Measurements from ENCODE around the gene CABLES2.

Gene CABLES2

GRCh38 chr20:62368976-62369814, 37.9 kb downstream of the CABLES2 start:
- no peak for DNase-seq

GRCh38 chr20:62368392-62368975, 38.6 kb downstream of the CABLES2 start:
- DNase-seq, result no peak

DNA sequence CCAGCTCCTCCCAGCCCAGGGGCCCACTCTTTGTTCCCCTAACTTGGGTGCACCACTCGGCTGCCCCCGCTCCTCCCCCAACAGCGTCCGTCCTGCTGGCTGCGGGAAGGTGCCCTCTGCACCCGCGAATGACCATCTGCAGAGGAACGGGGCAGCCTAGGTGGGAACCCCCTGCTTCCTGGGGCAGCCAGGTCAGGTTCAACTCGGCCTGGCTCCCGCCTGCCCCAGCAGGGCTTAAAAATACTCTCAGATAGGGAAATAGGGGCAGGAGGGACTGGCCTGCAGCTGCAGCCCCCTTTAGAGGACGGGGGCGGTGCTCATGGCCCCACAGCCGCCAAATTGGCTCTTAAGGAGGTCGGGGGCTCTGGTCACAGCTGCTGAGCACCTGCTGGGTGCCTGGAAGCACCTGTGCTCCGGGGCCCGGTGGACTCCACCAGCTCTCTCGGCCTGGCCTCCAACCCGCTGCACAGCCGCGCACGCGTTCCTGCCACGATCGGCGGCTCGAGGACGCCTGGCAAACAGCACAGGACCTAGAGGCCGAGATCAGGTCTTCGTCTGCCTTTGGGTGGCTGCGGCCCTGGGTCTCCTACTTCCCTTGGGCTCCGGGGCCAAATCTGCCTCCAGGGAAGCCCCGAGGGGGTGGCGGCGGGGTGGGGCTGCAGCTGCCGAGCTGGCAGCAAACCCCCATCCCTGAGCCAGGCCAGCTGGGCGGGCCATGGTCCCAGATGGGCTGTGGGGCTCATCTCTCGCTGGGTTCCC, 39.3 kb downstream of the CABLES2 start:
- DNase-seq, result peak; percentile 53

DNA sequence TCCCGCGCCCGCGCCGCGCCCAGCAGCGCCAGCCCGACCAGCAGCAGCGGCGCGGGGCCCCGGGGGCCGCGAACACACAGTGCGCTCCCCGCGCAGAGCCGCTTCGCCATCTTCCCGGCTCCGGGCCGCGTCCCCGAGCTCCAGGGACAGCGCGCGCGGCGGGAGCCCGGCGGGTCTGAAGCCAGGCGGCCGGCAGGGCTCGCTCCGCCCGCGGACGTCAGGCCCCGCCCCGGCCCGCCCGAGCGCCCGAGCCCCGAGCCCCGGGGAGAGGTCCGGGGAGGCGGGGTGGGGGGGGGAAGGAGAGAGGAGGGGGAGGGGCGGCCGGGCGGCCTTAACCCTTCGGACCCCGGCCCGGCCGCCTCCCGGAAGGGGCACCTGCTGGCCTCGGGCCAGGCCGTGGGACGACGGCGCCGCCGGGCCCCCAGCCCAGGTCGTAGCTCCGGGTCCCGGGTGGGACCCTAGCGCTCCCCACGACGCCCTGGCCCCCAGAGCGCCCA, 39.9 kb downstream of the CABLES2 start, which contains the start of gene LAMA5:
Gene LAMA5 (minus strand): TSS at position 177 of the 497 bp plus-strand sequence. CDS start 67 bp downstream, at position 110.
- no peak for DNase-seq

DNA sequence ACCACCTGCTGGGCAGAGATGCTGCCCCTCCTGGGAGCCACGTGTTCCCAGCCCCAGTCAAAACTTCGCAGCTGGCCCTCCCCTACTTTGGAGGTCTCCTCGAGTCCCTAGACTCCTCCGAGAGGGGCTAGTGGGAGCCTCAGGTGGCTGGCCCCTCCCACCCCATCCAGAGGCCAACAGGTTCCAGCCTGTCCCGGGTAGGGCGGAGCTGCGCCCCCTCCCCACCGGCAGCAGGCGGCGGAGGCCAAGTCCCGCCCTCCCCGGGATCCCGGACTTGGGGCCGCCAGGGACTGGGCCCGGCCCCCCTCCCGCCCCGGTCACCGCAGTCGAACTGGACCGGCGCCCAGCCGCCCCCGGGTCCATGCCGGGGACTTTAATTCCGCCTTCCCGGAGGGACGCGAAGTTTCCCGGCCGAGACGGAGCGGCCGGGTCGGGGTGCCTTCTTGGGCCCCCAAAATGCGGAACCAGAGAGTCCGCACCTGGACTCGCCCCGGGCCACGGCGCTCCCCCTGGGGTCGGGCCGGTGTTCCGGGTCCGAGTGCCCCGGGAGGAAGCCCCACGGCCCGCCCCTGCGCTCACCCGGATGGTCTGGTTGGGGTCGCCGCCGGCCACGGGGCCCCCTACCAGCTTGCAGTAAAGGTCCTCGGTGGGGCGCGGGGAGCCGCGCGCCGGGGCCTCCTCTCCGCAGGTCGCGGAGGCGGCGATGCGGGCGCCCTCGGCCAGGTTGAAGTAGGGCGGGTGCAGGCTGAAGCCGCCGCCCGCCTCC, 40.5 kb downstream of the CABLES2 start:
- DNase-seq, result no peak

- DNase-seq, result no peak
Observed at GRCh38 chr20:62365814-62366369, 41.2 kb downstream of the CABLES2 start.

- no peak for DNase-seq
Observed at GRCh38 chr20:62364911-62365736, 42.0 kb downstream of the CABLES2 start.

- no peak for DNase-seq
Observed at GRCh38 chr20:62363920-62364851, 42.9 kb downstream of the CABLES2 start.

- no peak for DNase-seq
Observed at GRCh38 chr20:62362991-62363919, 43.8 kb downstream of the CABLES2 start.

DNA sequence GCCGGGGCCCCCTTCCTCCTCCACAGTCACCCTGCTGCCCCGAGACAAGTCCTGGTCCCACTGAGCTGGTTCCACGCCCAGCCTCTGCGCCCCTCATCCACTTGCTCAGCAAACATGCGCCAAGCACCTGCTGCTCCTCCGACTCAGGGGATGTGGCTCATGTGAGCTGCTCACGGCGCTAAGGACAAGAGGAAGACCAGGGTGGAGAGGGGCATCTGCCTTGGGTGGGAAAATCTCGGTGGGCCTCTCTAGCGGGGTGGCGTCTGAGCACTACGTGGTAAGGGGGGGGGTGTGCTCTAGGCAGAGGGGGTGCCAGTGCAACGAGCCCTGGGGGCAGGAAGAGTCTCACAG, 44.5 kb downstream of the CABLES2 start:
- no peak for DNase-seq

- no peak for DNase-seq
Observed at GRCh38 chr20:62361799-62362589, 45.1 kb downstream of the CABLES2 start.

DNA sequence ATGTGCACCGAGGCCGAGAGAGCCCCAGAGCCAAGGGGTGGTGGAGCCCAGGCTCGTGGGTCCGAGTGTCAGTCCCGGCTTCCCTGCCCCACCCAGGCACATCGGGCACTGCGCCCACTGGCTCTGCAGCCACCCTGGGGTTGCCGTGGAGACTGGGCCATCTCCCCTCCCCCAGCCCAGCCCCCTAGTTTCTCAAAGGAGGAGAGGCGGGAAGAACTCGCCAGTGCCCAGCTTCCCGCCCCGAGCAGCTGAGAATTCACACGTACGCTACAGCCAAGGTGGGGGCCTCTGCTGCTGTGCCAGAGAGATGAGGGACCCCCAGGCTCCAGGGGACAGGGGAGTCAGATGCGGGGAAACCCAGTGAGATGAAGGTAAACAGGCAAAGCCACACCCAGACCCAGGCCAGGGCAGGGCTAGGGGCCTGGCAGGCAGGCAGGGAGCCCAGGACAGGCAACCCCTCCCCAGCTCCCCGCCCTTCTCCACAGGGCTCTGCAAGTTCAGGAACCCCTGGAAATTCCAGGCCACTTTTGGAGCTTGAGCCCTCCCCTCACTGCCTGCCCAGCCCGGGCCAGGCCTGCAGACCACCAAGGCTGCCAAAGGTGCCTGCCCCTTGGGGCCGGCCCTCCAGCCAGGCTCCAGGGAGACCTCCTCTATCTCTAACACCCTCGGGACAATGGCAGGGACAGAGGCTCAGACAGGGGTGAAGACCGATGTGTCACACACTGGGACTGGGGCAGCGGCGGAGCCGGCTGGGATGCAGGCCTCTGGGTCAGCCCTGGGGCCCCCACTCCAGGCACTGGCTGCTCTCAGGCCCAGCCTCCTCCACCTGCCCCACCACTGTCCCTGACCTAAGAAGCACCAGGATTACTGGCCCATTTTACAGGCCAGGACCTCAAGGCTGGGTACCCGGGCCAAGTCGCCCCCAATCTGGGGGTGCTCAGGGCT, 46.0 kb downstream of the CABLES2 start:
- no peak for DNase-seq

GRCh38 chr20:62359491-62360121, 47.5 kb downstream of the CABLES2 start:
- no peak for DNase-seq

GRCh38 chr20:62359043-62359490, 48.0 kb downstream of the CABLES2 start:
- DNase-seq, result no peak

DNA sequence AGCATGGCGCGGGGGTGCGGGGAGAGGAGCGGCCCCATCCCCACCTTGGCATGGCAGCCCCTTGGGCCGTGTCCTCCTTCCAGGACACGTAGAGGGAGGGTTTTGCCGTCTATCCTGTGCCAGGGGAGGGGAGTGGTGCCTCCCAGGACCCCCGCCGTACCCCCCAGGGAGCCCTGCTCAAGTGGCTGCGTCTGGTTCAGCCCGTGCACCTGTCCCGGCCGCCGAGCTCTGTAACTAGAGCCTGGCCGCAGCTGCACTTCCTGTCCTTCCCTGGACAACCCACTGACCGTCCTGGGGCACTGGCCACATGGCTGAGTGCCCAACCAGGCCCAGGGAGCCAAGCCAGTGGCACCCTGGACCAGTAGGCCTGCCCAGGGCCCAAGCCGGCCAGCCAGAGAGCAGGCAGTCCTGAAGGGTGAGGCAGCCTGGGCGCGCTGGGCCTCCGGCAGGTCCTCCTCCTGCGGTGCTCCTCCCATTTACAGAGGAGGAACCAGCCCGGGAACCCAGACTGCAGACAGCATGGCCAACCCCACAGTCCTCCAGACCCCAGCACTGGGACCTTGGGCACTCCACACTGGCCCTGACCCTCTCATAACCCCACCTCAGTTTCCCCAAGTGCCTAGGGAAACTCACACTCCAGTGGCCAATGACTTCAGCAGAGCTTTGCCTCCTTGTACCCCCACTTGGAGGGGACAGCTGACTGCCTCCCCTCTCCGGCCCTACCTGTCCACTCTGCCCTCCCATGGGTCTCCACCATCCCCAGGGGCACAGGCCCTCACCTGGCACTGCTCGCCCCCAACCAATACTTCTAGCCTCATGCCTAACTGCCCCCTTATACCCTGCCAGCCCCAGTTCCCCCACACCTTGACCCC, 48.7 kb downstream of the CABLES2 start:
- DNase-seq, result no peak

Data from activated CD4-positive, alpha-beta T cell treated with anti-CD3 and anti-CD28 coated beads for 48 hours (primary cell).